Body of pancreas (tissue), 4 donors: ENCODE data around the gene ATP6V0A1. TPM values are rescaled to one million over a fixed set of nuclear protein-coding genes. Genes with fewer than 3 reads are reported as not detected.

Experiments
- ATAC-seq: fragments of 150-250 bp; one replicate; pipeline ENCODE4 v1.9.1; 2016
- DNase-seq, 4 donors: peaks; one replicate each; pipeline ENCODE4 v3.0.0-alpha.2; 2019
- H3K27ac ChIP-seq, 4 donors: fragments of 200-600 bp; sonication (generic); 1 replicate in 3 of 4; 2 replicates in 1 of 4; pipeline versions ENCODE4 v1.5.1 to v1.6.1; 2016 to 2019; ENCODE audit warnings: mild to moderate bottlenecking in 1 of 4, mixed read lengths in 1 of 4, moderate library complexity in 1 of 4
- H3K27me3 ChIP-seq, 2 donors: fragments of 200-600 bp; sonication (generic); one replicate each; pipeline ENCODE4 v1.6.0; 2016; ENCODE audit warnings: mild to moderate bottlenecking in 1 of 2
- H3K36me3 ChIP-seq, 2 donors: fragments of 200-600 bp; sonication (generic); replicated peaks in 1 of 2; 2 replicates each; pipeline ENCODE4 v1.5.1; 2016; ENCODE audit warnings: low read depth in 2 of 2; ENCODE audit not compliant: insufficient read depth in 1 of 2
- H3K4me1 ChIP-seq: fragments of 200-600 bp; sonication (generic); one replicate; pipeline ENCODE4 v1.6.0; 2016
- H3K4me3 ChIP-seq, 2 donors: fragments of 200-600 bp; sonication (generic); 1 replicate in 1 of 2; 2 replicates in 1 of 2; pipeline ENCODE4 v1.5.1; 2016 to 2019
- H3K9me3 ChIP-seq, 3 donors: fragments of 200-600 bp; sonication (generic); 1 replicate in 2 of 3; 2 replicates in 1 of 3; pipeline ENCODE4 v1.5.1; 2016
- CTCF ChIP-seq, 7 experiments: fragments of 450-650 bp in 4 of 7; fragments of 200-600 bp in 3 of 7; sonication (generic) in 3 of 7; IDR thresholded peaks; one replicate each; pipeline ENCODE4 v1.5.1; 2016 to 2019; ENCODE audit warnings: antibody characterized with exemption in 7 of 7
- POLR2A ChIP-seq, 3 donors: fragments of 450-650 bp; IDR thresholded peaks; one replicate each; pipeline ENCODE4 v1.6.1; 2016; ENCODE audit warnings: antibody characterized with exemption in 3 of 3, mild to moderate bottlenecking in 2 of 3
- WGBS, 2 donors: methylation state at CpG; one replicate each; pipeline ENCODE4 v1.1.5; 2017; 5-methylcytosine and 5-hydroxymethylcytosine counted together
- intact Hi-C: fragments of 100-400 bp; cut with DNase I; formaldehyde crosslinking; loops from one replicate; pipeline ENCODE4 v1.15.1; 2023
- total RNA-seq, 2 donors: library from RNA; depleted of rRNA; stranded (reverse); fragments of >200 nt; gene quantifications; one replicate each; pipeline ENCODE4 v1.1.0, GENCODE V29; 2016

ATP6V0A1 gene
- total RNA-seq, 2 donors from 2014 or later, result 35.5 to 71.5 TPM

DNA sequence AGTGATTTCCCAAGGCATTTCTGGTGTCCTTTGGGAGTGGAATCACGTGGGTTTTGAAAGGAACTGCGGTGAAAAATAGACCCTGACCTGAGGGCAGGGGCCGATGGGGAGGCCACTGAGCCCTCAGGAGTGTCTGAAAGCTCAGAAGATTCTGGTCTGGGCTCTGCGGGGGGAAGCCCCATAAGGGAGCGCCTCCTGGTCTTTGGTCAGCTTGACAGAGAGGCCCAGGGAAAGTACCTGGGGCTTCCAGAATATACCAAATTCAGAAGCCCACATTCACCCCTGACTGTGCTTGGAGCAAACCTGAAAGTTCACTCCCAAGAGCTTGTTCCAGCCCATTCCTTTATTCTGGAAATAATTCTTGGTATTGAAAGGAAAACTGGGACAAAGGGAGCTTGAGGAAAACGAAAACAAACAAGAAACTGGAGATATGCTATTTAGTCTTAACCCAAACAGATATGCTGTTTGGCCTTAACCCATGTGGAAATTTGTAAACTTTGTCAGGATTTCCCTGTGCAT, 54.1 kb downstream of the ATP6V0A1 start:
- no peaks in the 10 kb centered on the region for H3K36me3 ChIP-seq
- H3K27me3 ChIP-seq, result no peaks in the 10 kb centered on the region
- H3K4me1 ChIP-seq, result peaks cover 10% of the 10 kb centered on the region
- intact Hi-C loops, result loop anchor here (10.0 kb wide), 1 partner anchor 198 kb away; no protein-coding TSS in a partner anchor
- H3K4me3 ChIP-seq, result no peak overlapping the region
- WGBS, 2 donors, result 71 to 74% methylated on average over 5 to 6 of the region's 6 CpGs
- H3K27ac ChIP-seq, result no peak overlapping the region
- no peaks in the 10 kb centered on the region for H3K9me3 ChIP-seq
- TF ChIP-seq POLR2A (IDR thresholded peaks at IDR 0.05), result no peak
- no peak for TF ChIP-seq CTCF (IDR thresholded peaks at IDR 0.05)
- DNase-seq (no peak), ATAC-seq (no peak)

GRCh38 chr17:42513686-42514085, 55.0 kb downstream of the ATP6V0A1 start:
- Histone ChIP-seq H3K36me3 (no peaks in the 10 kb centered on the region), H3K4me3 (no peak overlapping the region), H3K4me1 (peaks cover 19% of the 10 kb centered on the region), H3K27ac (no peak overlapping the region), H3K27me3 (no peaks in the 10 kb centered on the region), H3K9me3 (no peaks in the 10 kb centered on the region)
- WGBS, 2 donors, result 94 to 95% methylated on average over 11 of the region's 11 CpGs
- TF ChIP-seq CTCF (IDR thresholded peaks at IDR 0.05) (no peak), POLR2A (IDR thresholded peaks at IDR 0.05) (no peak)
- intact Hi-C loops, result loop anchor here (10.0 kb wide), 1 partner anchor 199 kb away; no protein-coding TSS in a partner anchor
- no peak for ATAC-seq
- no peak for DNase-seq

- DNase-seq (no peak), ATAC-seq (no peak)
- TF ChIP-seq CTCF (IDR thresholded peaks at IDR 0.05) (no peak), POLR2A (IDR thresholded peaks at IDR 0.05) (no peak)
- Histone ChIP-seq H3K27ac (no peak overlapping the region), H3K27me3 (no peaks in the 10 kb centered on the region), H3K36me3 (no peaks in the 10 kb centered on the region), H3K9me3 (no peaks in the 10 kb centered on the region), H3K4me3 (no peak overlapping the region), H3K4me1 (peaks cover 25% of the 10 kb centered on the region)
- intact Hi-C loops, result loop anchor here (10.0 kb wide), 1 partner anchor 199 kb away; no protein-coding TSS in a partner anchor
- 94 to 99% methylated on average over 9 to 11 of the region's 11 CpGs for WGBS, 2 donors
These were observed 55.6 kb downstream of the ATP6V0A1 start for GRCh38 chr17:42514279-42514678.

- ATAC-seq, result no peak
- Histone ChIP-seq H3K4me1 (peaks cover 31% of the 10 kb centered on the region), H3K27ac (no peak overlapping the region), H3K4me3 (no peak overlapping the region), H3K27me3 (no peaks in the 10 kb centered on the region), H3K9me3 (no peaks in the 10 kb centered on the region), H3K36me3 (no peaks in the 10 kb centered on the region)
- DNase-seq, result no peak
- 79 to 86% methylated on average over 4 to 8 of the region's 8 CpGs for WGBS, 2 donors
- TF ChIP-seq POLR2A (IDR thresholded peaks at IDR 0.05) (no peak), CTCF (IDR thresholded peaks at IDR 0.05) (no peak)
- intact Hi-C loops, result loop anchor here (10.0 kb wide), 1 partner anchor 200 kb away; no protein-coding TSS in a partner anchor
These were observed 56.2 kb downstream of the ATP6V0A1 start for GRCh38 chr17:42514867-42515266.

GRCh38 chr17:42517516-42517915, 58.8 kb downstream of the ATP6V0A1 start:
- Histone ChIP-seq H3K9me3 (no peaks in the 10 kb centered on the region), H3K4me1 (peaks cover 40% of the 10 kb centered on the region), H3K27me3 (no peaks in the 10 kb centered on the region), H3K27ac (peak overlapping the region; percentile 41 to 80 (median 70)), H3K4me3 (no peak overlapping the region), H3K36me3 (no peaks in the 10 kb centered on the region)
- TF ChIP-seq CTCF (IDR thresholded peaks at IDR 0.05), result peak; percentile 76 to 89 (median 87)
- no peak for TF ChIP-seq POLR2A (IDR thresholded peaks at IDR 0.05)
- ATAC-seq (peak; percentile 64), DNase-seq (peak; percentile 73 to 85 (median 82))
- WGBS, 2 donors, result 20 to 34% methylated on average over 8 to 9 of the region's 9 CpGs
- intact Hi-C loops, result loop anchor here (10.0 kb wide), 1 partner anchor 203 kb away; no protein-coding TSS in a partner anchor
